ENCODE data around the gene ETS1.

The ETS1 gene

DNA sequence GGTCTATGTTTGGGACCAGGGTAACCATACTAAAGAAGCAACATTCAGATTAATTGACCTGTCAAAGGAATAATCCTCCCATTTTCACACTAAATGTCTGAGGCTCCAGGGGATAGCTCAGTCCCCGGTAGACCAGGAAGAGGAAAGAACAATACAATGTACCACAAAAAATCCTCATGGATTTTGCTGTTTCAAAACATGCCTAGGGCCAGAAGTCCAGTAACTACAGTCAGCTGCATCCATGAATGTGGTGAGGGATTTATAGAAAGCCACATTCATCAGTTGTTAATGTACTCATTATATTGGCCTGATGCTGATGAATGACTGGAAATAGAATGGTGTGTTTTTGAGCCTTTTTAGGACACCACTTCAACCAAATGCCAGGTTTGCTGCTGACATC is 6.9 kb upstream of the ETS1 start:
- H3F3A ChIP-seq (ENCODE audit: insufficient read depth, low read length) = no peaks in the 10 kb centered on the region
- H3K9ac ChIP-seq (ENCODE audit: low read length) = no peak overlapping the region
- H2AFZ ChIP-seq (ENCODE audit: low read length) = no peak overlapping the region
- no peak overlapping the region for H3K4me2 ChIP-seq (ENCODE audit: low read length)
- no peaks in the 10 kb centered on the region for H3K79me2 ChIP-seq (ENCODE audit: insufficient read depth, low read length)
- no peaks in the 10 kb centered on the region for H3K27me3 ChIP-seq (ENCODE audit: insufficient read depth, low read length)
- peaks cover 8% of the 10 kb centered on the region for H3K4me1 ChIP-seq (ENCODE audit: insufficient read depth, low read length, severe bottlenecking)
- no peak overlapping the region for H3K27ac ChIP-seq (ENCODE audit: low read depth, low read length, poor library complexity, severe bottlenecking)
- H3K4me3 ChIP-seq (ENCODE audit: low read depth, low read length, poor library complexity, severe bottlenecking) = no peak overlapping the region
- no peaks in the 10 kb centered on the region for H3K9me2 ChIP-seq (ENCODE audit: low read depth, low read length)
- H3K36me3 ChIP-seq (ENCODE audit: insufficient read depth, low read length) = no peaks in the 10 kb centered on the region; the same call in 1 of the 2 replicates
- TF ChIP-seq EZH2 (IDR thresholded peaks at IDR 0.05; ENCODE audit: borderline replicate concordance, low read length) = no peak
- TF ChIP-seq, protein P1, sequence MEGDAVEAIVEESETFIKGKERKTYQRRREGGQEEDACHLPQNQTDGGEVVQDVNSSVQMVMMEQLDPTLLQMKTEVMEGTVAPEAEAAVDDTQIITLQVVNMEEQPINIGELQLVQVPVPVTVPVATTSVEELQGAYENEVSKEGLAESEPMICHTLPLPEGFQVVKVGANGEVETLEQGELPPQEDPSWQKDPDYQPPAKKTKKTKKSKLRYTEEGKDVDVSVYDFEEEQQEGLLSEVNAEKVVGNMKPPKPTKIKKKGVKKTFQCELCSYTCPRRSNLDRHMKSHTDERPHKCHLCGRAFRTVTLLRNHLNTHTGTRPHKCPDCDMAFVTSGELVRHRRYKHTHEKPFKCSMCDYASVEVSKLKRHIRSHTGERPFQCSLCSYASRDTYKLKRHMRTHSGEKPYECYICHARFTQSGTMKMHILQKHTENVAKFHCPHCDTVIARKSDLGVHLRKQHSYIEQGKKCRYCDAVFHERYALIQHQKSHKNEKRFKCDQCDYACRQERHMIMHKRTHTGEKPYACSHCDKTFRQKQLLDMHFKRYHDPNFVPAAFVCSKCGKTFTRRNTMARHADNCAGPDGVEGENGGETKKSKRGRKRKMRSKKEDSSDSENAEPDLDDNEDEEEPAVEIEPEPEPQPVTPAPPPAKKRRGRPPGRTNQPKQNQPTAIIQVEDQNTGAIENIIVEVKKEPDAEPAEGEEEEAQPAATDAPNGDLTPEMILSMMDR (IDR thresholded peaks at IDR 0.05; ENCODE audit: low read length) = no peak
- H3K9me3 ChIP-seq (ENCODE audit: low read length) = no peaks in the 10 kb centered on the region
- no peaks in the 10 kb centered on the region for H4K20me1 ChIP-seq (ENCODE audit: insufficient read depth, low read length)

DNA sequence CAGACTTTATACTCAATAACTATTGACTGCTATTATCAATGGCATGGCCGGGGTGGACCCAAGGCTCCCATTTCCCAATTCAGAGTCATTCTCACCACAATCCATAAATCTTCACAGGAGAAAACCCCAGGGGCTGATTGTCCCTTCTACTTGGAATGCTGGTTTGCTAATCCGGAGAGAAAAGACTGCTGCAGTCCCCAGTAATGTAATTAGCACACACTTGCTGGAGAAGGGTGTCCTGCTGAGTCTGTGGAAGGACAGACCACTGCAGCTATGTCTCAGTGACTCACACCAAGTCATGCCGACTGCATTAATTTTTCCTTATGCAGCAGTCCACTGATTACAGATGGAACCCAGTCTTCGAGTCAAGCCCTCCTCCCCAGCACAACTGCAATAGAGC is 5.9 kb upstream of the ETS1 start:
- H4K20me1 ChIP-seq (ENCODE audit: insufficient read depth, low read length) = no peaks in the 10 kb centered on the region
- no peaks in the 10 kb centered on the region for H3F3A ChIP-seq (ENCODE audit: insufficient read depth, low read length)
- no peaks in the 10 kb centered on the region for H3K27me3 ChIP-seq (ENCODE audit: insufficient read depth, low read length)
- H3K9me3 ChIP-seq (ENCODE audit: low read length) = no peaks in the 10 kb centered on the region
- H2AFZ ChIP-seq (ENCODE audit: low read length) = no peak overlapping the region
- H3K9ac ChIP-seq (ENCODE audit: low read length) = no peak overlapping the region
- no peak overlapping the region for H3K27ac ChIP-seq (ENCODE audit: low read depth, low read length, poor library complexity, severe bottlenecking)
- no peaks in the 10 kb centered on the region for H3K79me2 ChIP-seq (ENCODE audit: insufficient read depth, low read length)
- no peak for TF ChIP-seq EZH2 (IDR thresholded peaks at IDR 0.05; ENCODE audit: borderline replicate concordance, low read length)
- TF ChIP-seq, protein P1 (IDR thresholded peaks at IDR 0.05; ENCODE audit: low read length) = no peak
- H3K4me2 ChIP-seq (ENCODE audit: low read length) = no peak overlapping the region
- no peaks in the 10 kb centered on the region; the same call in 1 of the 2 replicates for H3K36me3 ChIP-seq (ENCODE audit: insufficient read depth, low read length)
- peaks cover 4% of the 10 kb centered on the region for H3K4me1 ChIP-seq (ENCODE audit: insufficient read depth, low read length, severe bottlenecking)
- H3K4me3 ChIP-seq (ENCODE audit: low read depth, low read length, poor library complexity, severe bottlenecking) = no peak overlapping the region
- H3K9me2 ChIP-seq (ENCODE audit: low read depth, low read length) = no peaks in the 10 kb centered on the region

DNA sequence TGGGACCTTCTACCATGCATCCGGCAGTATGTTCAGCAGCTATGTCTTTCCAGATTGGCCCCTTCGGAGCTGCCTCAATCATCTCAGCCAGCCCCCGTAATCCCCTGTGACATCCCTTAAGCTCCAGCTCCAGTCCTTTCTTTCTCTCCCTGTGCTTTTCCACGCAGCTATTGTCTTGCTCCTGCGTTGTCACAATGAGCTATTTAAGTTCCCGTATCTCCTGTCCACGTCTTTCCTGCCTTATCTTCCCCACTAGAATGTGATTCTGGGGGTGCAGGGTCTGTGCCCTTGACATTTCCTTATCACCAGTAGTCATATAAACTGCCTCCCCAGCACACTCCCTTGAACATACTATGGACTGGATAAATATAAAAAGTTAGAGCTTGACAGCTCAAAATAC is 5.1 kb upstream of the ETS1 start:
- Histone ChIP-seq H4K20me1 (ENCODE audit: insufficient read depth, low read length) (no peaks in the 10 kb centered on the region), H3K9me2 (ENCODE audit: low read depth, low read length) (no peaks in the 10 kb centered on the region), H3K9ac (ENCODE audit: low read length) (no peak overlapping the region), H3K79me2 (ENCODE audit: insufficient read depth, low read length) (no peaks in the 10 kb centered on the region), H2AFZ (ENCODE audit: low read length) (no peak overlapping the region), H3K36me3 (ENCODE audit: insufficient read depth, low read length) (no peaks in the 10 kb centered on the region; the same call in 1 of the 2 replicates), H3K27me3 (ENCODE audit: insufficient read depth, low read length) (no peaks in the 10 kb centered on the region), H3K27ac (ENCODE audit: low read depth, low read length, poor library complexity, severe bottlenecking) (no peak overlapping the region), H3K4me3 (ENCODE audit: low read depth, low read length, poor library complexity, severe bottlenecking) (no peak overlapping the region), H3F3A (ENCODE audit: insufficient read depth, low read length) (no peaks in the 10 kb centered on the region), H3K4me2 (ENCODE audit: low read length) (no peak overlapping the region), H3K4me1 (ENCODE audit: insufficient read depth, low read length, severe bottlenecking) (peaks cover 4% of the 10 kb centered on the region), H3K9me3 (ENCODE audit: low read length) (no peaks in the 10 kb centered on the region)
- TF ChIP-seq, protein P1 (IDR thresholded peaks at IDR 0.05; ENCODE audit: low read length) = no peak
- TF ChIP-seq EZH2 (IDR thresholded peaks at IDR 0.05; ENCODE audit: borderline replicate concordance, low read length) = no peak

All from OCI-LY1 (cell line).